ENCODE measurements around the gene TRIM24. TPM values are rescaled to one million over a fixed set of nuclear protein-coding genes. Genes with fewer than 3 reads are reported as not detected.
A peak's percentile ranks its signal among the peaks of the same experiment; 100 is the strongest.

The TRIM24 gene
- total and polyA plus RNA-seq, 12 donors: 7.7 to 26.2 (median 18.9) TPM

DNA sequence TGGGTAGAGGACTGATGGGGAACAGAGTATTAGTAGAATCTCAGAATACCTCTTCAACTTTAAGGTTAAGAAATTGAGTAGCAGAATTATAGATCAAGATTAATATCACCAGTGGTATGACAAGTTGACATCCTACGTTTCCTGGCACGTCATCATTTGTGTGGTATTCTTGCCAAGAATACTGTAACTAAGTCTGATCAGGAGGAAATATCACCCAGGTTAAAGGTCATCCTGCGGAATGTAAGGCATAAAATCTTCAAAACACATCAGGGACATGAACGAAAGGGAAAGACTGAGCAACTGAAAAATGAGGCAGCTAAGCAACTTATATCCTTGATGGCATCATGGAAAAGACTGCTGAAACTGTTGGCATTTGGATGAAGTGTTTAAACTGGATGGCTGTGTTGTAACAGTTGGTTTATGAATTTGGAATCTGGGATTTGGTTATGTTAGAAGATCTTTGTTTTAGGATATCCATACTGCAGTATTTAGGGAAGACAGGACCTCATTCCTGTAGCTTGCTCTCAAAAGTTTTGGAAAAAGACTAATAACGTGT is 86.1 kb downstream of the TRIM24 start:
- ATAC-seq (no peak), DNase-seq (no peak)
- no peaks in the 10 kb centered on the region for H3K27me3 ChIP-seq
- TF ChIP-seq, protein P1, sequence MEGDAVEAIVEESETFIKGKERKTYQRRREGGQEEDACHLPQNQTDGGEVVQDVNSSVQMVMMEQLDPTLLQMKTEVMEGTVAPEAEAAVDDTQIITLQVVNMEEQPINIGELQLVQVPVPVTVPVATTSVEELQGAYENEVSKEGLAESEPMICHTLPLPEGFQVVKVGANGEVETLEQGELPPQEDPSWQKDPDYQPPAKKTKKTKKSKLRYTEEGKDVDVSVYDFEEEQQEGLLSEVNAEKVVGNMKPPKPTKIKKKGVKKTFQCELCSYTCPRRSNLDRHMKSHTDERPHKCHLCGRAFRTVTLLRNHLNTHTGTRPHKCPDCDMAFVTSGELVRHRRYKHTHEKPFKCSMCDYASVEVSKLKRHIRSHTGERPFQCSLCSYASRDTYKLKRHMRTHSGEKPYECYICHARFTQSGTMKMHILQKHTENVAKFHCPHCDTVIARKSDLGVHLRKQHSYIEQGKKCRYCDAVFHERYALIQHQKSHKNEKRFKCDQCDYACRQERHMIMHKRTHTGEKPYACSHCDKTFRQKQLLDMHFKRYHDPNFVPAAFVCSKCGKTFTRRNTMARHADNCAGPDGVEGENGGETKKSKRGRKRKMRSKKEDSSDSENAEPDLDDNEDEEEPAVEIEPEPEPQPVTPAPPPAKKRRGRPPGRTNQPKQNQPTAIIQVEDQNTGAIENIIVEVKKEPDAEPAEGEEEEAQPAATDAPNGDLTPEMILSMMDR (IDR thresholded peaks at IDR 0.05): no peak
- H3K36me3 ChIP-seq: peaks cover 0 to 81% (median 15%) of the 10 kb centered on the region in 9 donors
- intact Hi-C loops (cut with DNase I): no loop called here
- H3K27ac ChIP-seq: no peak overlapping the region
- WGBS, 2 donors: 63 to 75% methylated on average over 5 of the region's 5 CpGs
- peaks cover 0 to 11% (median 0%) of the 10 kb centered on the region in 9 donors for H3K4me1 ChIP-seq
- no peaks in the 10 kb centered on the region for H3K9me3 ChIP-seq
- no peak overlapping the region for H3K4me3 ChIP-seq

DNA sequence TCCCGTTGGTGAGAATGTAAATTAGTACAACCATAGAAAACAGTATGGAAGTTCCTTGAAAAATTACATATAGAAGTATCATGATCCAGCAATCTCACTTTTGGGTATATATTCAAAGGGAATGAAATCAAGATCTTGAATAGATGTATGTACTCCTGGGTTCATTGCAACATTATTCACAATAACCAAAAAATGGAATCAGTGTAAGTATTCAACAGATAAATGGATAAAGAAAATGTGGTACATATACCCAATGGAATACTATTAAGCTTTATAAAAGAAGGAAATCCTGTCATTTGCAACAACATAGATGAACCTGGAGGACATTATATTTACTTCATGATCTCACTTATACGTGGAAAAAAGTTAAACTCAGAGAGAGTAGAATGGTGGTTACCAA is 86.8 kb downstream of the TRIM24 start:
- ATAC-seq: no peak
- DNase-seq: no peak
- H3K27ac ChIP-seq: no peak overlapping the region
- WGBS, 2 donors: 95 to 98% methylated on average over 2 of the region's 2 CpGs
- peaks cover 0 to 81% (median 15%) of the 10 kb centered on the region in 9 donors for H3K36me3 ChIP-seq
- no peaks in the 10 kb centered on the region for H3K27me3 ChIP-seq
- no peaks in the 10 kb centered on the region for H3K9me3 ChIP-seq
- intact Hi-C loops (cut with DNase I): no loop called here
- H3K4me3 ChIP-seq: no peak overlapping the region
- TF ChIP-seq, protein P1 (IDR thresholded peaks at IDR 0.05): no peak
- peaks cover 0 to 11% (median 0%) of the 10 kb centered on the region in 9 donors for H3K4me1 ChIP-seq

DNA sequence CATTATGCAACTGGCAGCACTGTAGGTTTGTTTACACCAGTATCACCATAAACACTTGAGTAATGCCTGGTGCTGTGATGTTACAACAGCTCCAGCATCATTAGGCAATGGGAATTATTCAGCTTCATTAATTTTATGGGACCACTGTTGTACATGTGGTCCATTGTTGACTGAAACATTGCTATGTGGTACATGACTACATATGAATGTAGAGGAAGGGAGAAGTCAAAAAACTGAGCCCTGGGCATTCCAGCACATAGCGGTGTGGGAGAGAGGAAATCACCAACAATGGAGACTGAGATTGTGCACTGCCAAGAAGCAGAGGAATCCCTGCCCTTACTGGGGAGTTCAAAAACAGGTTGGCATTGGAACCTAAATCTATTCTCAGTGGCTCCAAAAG is 89.0 kb downstream of the TRIM24 start:
- Histone ChIP-seq H3K36me3 (peaks cover 0 to 84% (median 35%) of the 10 kb centered on the region in 9 donors), H3K27me3 (no peaks in the 10 kb centered on the region), H3K9me3 (peaks cover 0 to 13% (median 0%) of the 10 kb centered on the region in 11 donors), H3K4me3 (no peak overlapping the region), H3K4me1 (peaks cover 0 to 11% (median 0%) of the 10 kb centered on the region in 9 donors), H3K27ac (no peak overlapping the region)
- 32 to 52% methylated on average over 1 of the region's 1 CpG for WGBS, 2 donors
- TF ChIP-seq, protein P1 (IDR thresholded peaks at IDR 0.05): no peak
- intact Hi-C loops (cut with DNase I): no loop called here
- ATAC-seq: peak in 6 of 8 donors; percentile 43 to 90 (median 73)
- DNase-seq: peak in 1 of 2 donors; percentile 16

DNA sequence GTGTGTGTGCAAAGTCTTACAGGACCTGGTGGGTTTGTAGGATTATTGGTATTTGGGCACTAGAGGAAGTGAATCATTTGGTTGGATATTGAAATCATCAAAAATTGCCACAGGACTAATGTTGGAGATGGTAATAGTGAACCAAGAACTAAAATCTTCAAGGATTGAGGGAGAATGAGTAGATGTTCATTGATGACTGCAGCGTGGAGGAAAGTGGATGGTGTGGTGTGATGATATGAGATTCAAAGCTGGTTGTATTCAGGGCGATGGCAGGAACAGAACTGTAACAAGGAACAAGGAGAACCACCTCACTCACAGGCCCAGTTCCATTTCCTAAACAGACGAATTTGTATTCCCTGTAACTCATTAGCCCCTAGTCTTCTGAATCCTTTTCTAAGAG is 90.3 kb downstream of the TRIM24 start:
- DNase-seq (no peak), ATAC-seq (no peak)
- WGBS, 2 donors: 94 to 100% methylated on average over 3 of the region's 3 CpGs
- Histone ChIP-seq H3K27ac (no peak overlapping the region), H3K9me3 (peaks cover 0 to 26% (median 4%) of the 10 kb centered on the region in 11 donors), H3K4me1 (peaks cover 0 to 11% (median 0%) of the 10 kb centered on the region in 9 donors), H3K27me3 (no peaks in the 10 kb centered on the region), H3K36me3 (peaks cover 0 to 88% (median 48%) of the 10 kb centered on the region in 9 donors), H3K4me3 (no peak overlapping the region)
- intact Hi-C loops (cut with DNase I): no loop called here
- TF ChIP-seq, protein P1 (IDR thresholded peaks at IDR 0.05): no peak

Measured in heart right ventricle (tissue), 16 donors.